BLaER1 treated with 17β-estradiol and CSF1 and Interleukin-3, amounts not matched to agents 10 nM and 100 nM (cell line): ENCODE measurements around the gene CDH6.

Experiments used
- H3K27ac ChIP-seq, 11 experiments: shearing (Covaris generic); formaldehyde crosslinking; 2 replicates each; pipeline ENCODE4 v1.8.1; 2022
- H3K27me3 ChIP-seq, 11 experiments: shearing (Covaris generic); formaldehyde crosslinking; 2 replicates each; pipeline ENCODE4 v1.8.1; 2022
- H3K36me3 ChIP-seq, 11 experiments: shearing (Covaris generic); formaldehyde crosslinking; 2 replicates each; pipeline ENCODE4 v1.8.1; 2022
- H3K4me1 ChIP-seq, 10 experiments: shearing (Covaris generic); formaldehyde crosslinking; 2 replicates each; pipeline ENCODE4 v1.8.1; 2022
- H3K4me2 ChIP-seq, 11 experiments: shearing (Covaris generic); formaldehyde crosslinking; 2 replicates each; pipeline ENCODE4 v1.8.1; 2022
- H3K4me3 ChIP-seq, 10 experiments: shearing (Covaris generic); formaldehyde crosslinking; 2 replicates each; pipeline ENCODE4 v1.8.1; 2022
- H3K9ac ChIP-seq, 11 experiments: shearing (Covaris generic); formaldehyde crosslinking; 2 replicates each; pipeline ENCODE4 v1.8.1; 2022
- H3K9me3 ChIP-seq, 11 experiments: shearing (Covaris generic); formaldehyde crosslinking; replicated peaks in 1 of 11; 2 replicates each; pipeline ENCODE4 v1.8.1; 2022
- H4K20me1 ChIP-seq, 11 experiments: shearing (Covaris generic); formaldehyde crosslinking; 2 replicates each; pipeline ENCODE4 v1.8.1; 2022
- Cebpa-rat ChIP-seq, 11 experiments: shearing (Covaris generic); IDR thresholded peaks; 2 replicates each; pipeline ENCODE4 v1.8.1; 2022

CDH6 gene

GRCh38 chr5:31194468-31194813 lies 955 bp downstream of the CDH6 start:
- Histone ChIP-seq H3K9me3 (peaks cover 0 to 11% (median 5%) of the 10 kb centered on the region in 11 experiments; a peak in 8 of 22 replicates), H3K4me3 (no peak overlapping the region), H3K27ac (no peak overlapping the region), H3K36me3 (no peaks in the 10 kb centered on the region), H3K9ac (no peak overlapping the region), H3K4me2 (no peak overlapping the region), H3K27me3 (no peaks in the 10 kb centered on the region), H3K4me1 (no peaks in the 10 kb centered on the region), H4K20me1 (no peaks in the 10 kb centered on the region)
- no peak for TF ChIP-seq Cebpa-rat (IDR thresholded peaks at IDR 0.05)

GRCh38 chr5:31194892-31195555 lies 1.5 kb downstream of the CDH6 start:
- Histone ChIP-seq H3K27me3 (no peaks in the 10 kb centered on the region), H3K4me1 (no peaks in the 10 kb centered on the region), H3K4me3 (no peak overlapping the region)

GRCh38 chr5:31196309-31196708 lies 2.8 kb downstream of the CDH6 start:
- Histone ChIP-seq H3K27ac (no peak overlapping the region), H3K9ac (no peak overlapping the region), H3K4me3 (no peak overlapping the region), H3K4me1 (no peaks in the 10 kb centered on the region), H3K9me3 (peaks cover 0 to 11% (median 5%) of the 10 kb centered on the region in 11 experiments; a peak in 8 of 22 replicates), H3K36me3 (no peaks in the 10 kb centered on the region), H3K27me3 (no peaks in the 10 kb centered on the region), H3K4me2 (no peak overlapping the region), H4K20me1 (no peaks in the 10 kb centered on the region)
- TF ChIP-seq Cebpa-rat (IDR thresholded peaks at IDR 0.05), result no peak

More at GRCh38 chr5:31194892-31195555, 1.5 kb downstream of the CDH6 start:
- Histone ChIP-seq H3K4me2 (no peak overlapping the region), H3K9ac (no peak overlapping the region), H4K20me1 (no peaks in the 10 kb centered on the region), H3K27ac (no peak overlapping the region), H3K36me3 (no peaks in the 10 kb centered on the region), H3K9me3 (peaks cover 0 to 11% (median 5%) of the 10 kb centered on the region in 11 experiments; a peak in 8 of 22 replicates)
- TF ChIP-seq Cebpa-rat (IDR thresholded peaks at IDR 0.05), result no peak

GRCh38 chr5:31197183-31197582 lies 3.7 kb downstream of the CDH6 start:
- Histone ChIP-seq H3K9me3 (peaks cover 0 to 11% (median 5%) of the 10 kb centered on the region in 11 experiments; a peak in 8 of 22 replicates), H3K4me2 (no peak overlapping the region), H3K4me1 (no peaks in the 10 kb centered on the region), H3K9ac (no peak overlapping the region), H3K36me3 (no peaks in the 10 kb centered on the region), H4K20me1 (no peaks in the 10 kb centered on the region), H3K27ac (no peak overlapping the region), H3K4me3 (no peak overlapping the region), H3K27me3 (no peaks in the 10 kb centered on the region)
- no peak for TF ChIP-seq Cebpa-rat (IDR thresholded peaks at IDR 0.05)

- Histone ChIP-seq H3K27ac (no peak overlapping the region), H4K20me1 (no peaks in the 10 kb centered on the region)
These were observed 11.5 kb downstream of the CDH6 start for GRCh38 chr5:31204958-31205357.

GRCh38 chr5:31208043-31208442 lies 14.6 kb downstream of the CDH6 start:
- Histone ChIP-seq H3K4me2 (no peak overlapping the region), H3K27ac (no peak overlapping the region), H3K4me3 (no peak overlapping the region), H3K36me3 (no peaks in the 10 kb centered on the region), H4K20me1 (no peaks in the 10 kb centered on the region), H3K9me3 (no peaks in the 10 kb centered on the region), H3K27me3 (no peaks in the 10 kb centered on the region), H3K4me1 (no peaks in the 10 kb centered on the region), H3K9ac (no peak overlapping the region)
- TF ChIP-seq Cebpa-rat (IDR thresholded peaks at IDR 0.05), result no peak

More at GRCh38 chr5:31204958-31205357, 11.5 kb downstream of the CDH6 start:
- no peaks in the 10 kb centered on the region for H3K4me1 ChIP-seq
- no peak overlapping the region for H3K4me2 ChIP-seq
- no peak for TF ChIP-seq Cebpa-rat (IDR thresholded peaks at IDR 0.05)
- H3K36me3 ChIP-seq, result no peaks in the 10 kb centered on the region
- H3K9me3 ChIP-seq, result no peaks in the 10 kb centered on the region
- H3K4me3 ChIP-seq, result no peak overlapping the region
- H3K27me3 ChIP-seq, result no peaks in the 10 kb centered on the region
- H3K9ac ChIP-seq, result no peak overlapping the region

- Histone ChIP-seq H3K27ac (no peak overlapping the region), H3K4me1 (no peaks in the 10 kb centered on the region), H3K9ac (no peak overlapping the region), H3K4me3 (no peak overlapping the region), H3K4me2 (no peak overlapping the region), H4K20me1 (no peaks in the 10 kb centered on the region), H3K27me3 (no peaks in the 10 kb centered on the region), H3K36me3 (no peaks in the 10 kb centered on the region), H3K9me3 (no peaks in the 10 kb centered on the region)
- no peak for TF ChIP-seq Cebpa-rat (IDR thresholded peaks at IDR 0.05)
These were observed 15.8 kb downstream of the CDH6 start for GRCh38 chr5:31209334-31209733.

GRCh38 chr5:31211098-31211497 lies 17.6 kb downstream of the CDH6 start:
- Histone ChIP-seq H3K36me3 (no peaks in the 10 kb centered on the region), H4K20me1 (no peaks in the 10 kb centered on the region), H3K27ac (no peak overlapping the region), H3K4me2 (no peak overlapping the region), H3K9ac (no peak overlapping the region), H3K27me3 (no peaks in the 10 kb centered on the region), H3K4me3 (no peak overlapping the region), H3K9me3 (no peaks in the 10 kb centered on the region), H3K4me1 (no peaks in the 10 kb centered on the region)
- no peak for TF ChIP-seq Cebpa-rat (IDR thresholded peaks at IDR 0.05)

GRCh38 chr5:31213257-31213656 lies 19.8 kb downstream of the CDH6 start:
- Histone ChIP-seq H3K27me3 (no peaks in the 10 kb centered on the region), H3K36me3 (no peaks in the 10 kb centered on the region), H3K9me3 (no peaks in the 10 kb centered on the region), H3K4me2 (no peak overlapping the region), H3K9ac (no peak overlapping the region), H3K27ac (no peak overlapping the region), H3K4me3 (no peak overlapping the region), H3K4me1 (no peaks in the 10 kb centered on the region), H4K20me1 (no peaks in the 10 kb centered on the region)
- no peak for TF ChIP-seq Cebpa-rat (IDR thresholded peaks at IDR 0.05)

- H3K4me1 ChIP-seq, result no peaks in the 10 kb centered on the region
- H3K27me3 ChIP-seq, result no peaks in the 10 kb centered on the region
- no peak overlapping the region for H3K9ac ChIP-seq
- TF ChIP-seq Cebpa-rat (IDR thresholded peaks at IDR 0.05), result no peak
- no peak overlapping the region for H3K4me3 ChIP-seq
- no peaks in the 10 kb centered on the region for H3K9me3 ChIP-seq
- H3K27ac ChIP-seq, result no peak overlapping the region
- no peak overlapping the region for H3K4me2 ChIP-seq
- H3K36me3 ChIP-seq, result no peaks in the 10 kb centered on the region
- no peaks in the 10 kb centered on the region for H4K20me1 ChIP-seq
These were observed 20.2 kb downstream of the CDH6 start for GRCh38 chr5:31213705-31214121.
